Measurements from ENCODE around the gene CCDC70. TPM values are rescaled to one million over a fixed set of nuclear protein-coding genes. Genes with fewer than 3 reads are reported as not detected.

Gene CCDC70
- total RNA-seq, 2 donors from 2014 or later: not detected

GRCh38 chr13:51912091-51912490 lies 50.3 kb downstream of the CCDC70 start:
- H3K27ac Mint-ChIP-seq: no peak overlapping the region
- H3K9me3 Mint-ChIP-seq: no peaks in the 10 kb centered on the region
- H3K36me3 Mint-ChIP-seq: no peaks in the 10 kb centered on the region
- no peak for ATAC-seq
- DNase-seq (ENCODE audit: low spot score in 2 of 2): no peak

- ATAC-seq: no peak
- no peak overlapping the region for H3K27ac Mint-ChIP-seq
Observed at GRCh38 chr13:51912511-51913225, 50.9 kb downstream of the CCDC70 start.

GRCh38 chr13:51913421-51914136 lies 51.8 kb downstream of the CCDC70 start:
- peak in 1 of 2 donors; percentile 14 for DNase-seq (ENCODE audit: low spot score in 2 of 2)
- Mint-ChIP-seq H3K27ac (no peak overlapping the region), H3K9me3 (no peaks in the 10 kb centered on the region), H3K36me3 (no peaks in the 10 kb centered on the region)
- no peak for ATAC-seq

More at GRCh38 chr13:51912511-51913225, 50.9 kb downstream of the CCDC70 start:
- peak in 1 of 2 donors; percentile 35 for DNase-seq (ENCODE audit: low spot score in 2 of 2)
- Mint-ChIP-seq H3K36me3 (no peaks in the 10 kb centered on the region), H3K9me3 (no peaks in the 10 kb centered on the region)

- ATAC-seq (no peak), DNase-seq (ENCODE audit: low spot score in 2 of 2) (peak in 1 of 2 donors; percentile 20)
- no peaks in the 10 kb centered on the region for H3K36me3 Mint-ChIP-seq
- H3K27ac Mint-ChIP-seq: no peak overlapping the region
- no peaks in the 10 kb centered on the region for H3K9me3 Mint-ChIP-seq
Observed at GRCh38 chr13:51914137-51914493, 52.3 kb downstream of the CCDC70 start.

Other genes starting within 250 kb of the CCDC70 start
- 1 to 10 TPM; 2.0 to 7.2 TPM for gene DHRS12, start 57.8 kb upstream of the CCDC70 start, total RNA-seq
- under 1 TPM; 0.36 to 0.60 TPM for gene TMEM272, start 16.8 kb upstream of the CCDC70 start, total RNA-seq
- gene ATP7B, start 149.5 kb downstream of the CCDC70 start, total RNA-seq: 1 to 10 TPM in 1 of 2 donors, under 1 TPM in 1; 0.96 to 1.1 TPM
- 10 to 100 TPM; 17.0 to 22.6 TPM for gene ALG11, start 150.4 kb downstream of the CCDC70 start, total RNA-seq
- 1 to 10 TPM; 6.8 to 6.9 TPM for gene UTP14C, start 162.7 kb downstream of the CCDC70 start, total RNA-seq

Data from activated naive CD4-positive, alpha-beta T cell treated with anti-CD3 and anti-CD28 coated beads, Interleukin-2, amount 50 U/mL, for 72 hours (primary cell).